Astrocyte of the hippocampus (primary cell): ENCODE data around the gene SLC36A4.
"Not testable (repeated sequence)": the region's sequence is repeated elsewhere in the genome, so short reads cannot be mapped to it uniquely, and the experiment has no call there.

ENCODE experiments used
- DNase-seq: peaks from one replicate; pipeline ENCODE4 v3.0.0; 2011; ENCODE audit warnings: low read depth, low spot score

Gene SLC36A4

GRCh38 chr11:93194673-93195291 lies 3.0 kb downstream of the SLC36A4 start:
- DNase-seq = no peak

GRCh38 chr11:93193731-93194130 lies 4.1 kb downstream of the SLC36A4 start:
- DNase-seq = no peak

- no peak for DNase-seq
These were observed 5.6 kb downstream of the SLC36A4 start for GRCh38 chr11:93192163-93192562.

- no peak for DNase-seq
These were observed 8.3 kb downstream of the SLC36A4 start for GRCh38 chr11:93189462-93189861.

- no peak for DNase-seq
These were observed 9.1 kb downstream of the SLC36A4 start for GRCh38 chr11:93188726-93189125.

DNA sequence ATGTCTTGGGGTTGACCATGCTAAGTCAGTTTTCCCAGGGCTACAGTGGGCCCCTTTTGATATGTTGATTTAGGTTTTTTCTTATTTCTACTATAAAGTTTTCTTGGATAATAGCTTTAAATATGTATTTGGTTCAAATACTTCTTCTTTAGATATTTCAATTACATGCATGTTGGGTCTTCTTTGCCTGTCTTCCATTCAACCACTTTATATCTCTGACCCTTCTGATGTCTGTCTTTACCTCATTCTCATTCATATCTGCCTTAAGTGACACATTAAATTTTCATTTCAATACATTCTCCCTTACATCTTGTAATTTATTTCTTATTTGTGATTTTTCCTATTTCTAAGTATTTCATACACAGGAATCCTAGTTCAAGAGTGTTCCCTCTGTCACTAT lies 10.5 kb downstream of the SLC36A4 start:
- no peak for DNase-seq

DNA sequence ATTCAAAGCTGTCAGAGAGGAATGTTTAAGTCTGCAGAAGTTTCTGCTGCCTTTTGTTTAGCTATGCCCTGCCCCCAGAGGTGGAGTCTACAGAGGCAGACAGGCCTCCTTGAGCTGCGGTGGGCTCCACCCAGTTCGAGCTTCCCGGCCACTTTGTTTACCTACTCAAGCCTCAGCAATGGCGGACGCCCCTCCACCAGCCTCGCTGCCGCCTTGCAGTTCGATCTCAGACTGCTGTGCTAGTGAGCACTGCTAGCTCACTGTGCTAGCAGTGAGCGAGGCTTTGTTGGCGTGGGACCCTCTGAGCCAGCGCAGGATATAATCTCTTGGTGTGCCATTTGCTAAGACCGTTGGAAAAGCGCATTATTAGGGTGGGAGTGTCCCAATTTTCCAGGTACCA lies 19.9 kb downstream of the SLC36A4 start:
- DNase-seq = not testable (repeated sequence)

GRCh38 chr11:93169950-93170561 lies 27.7 kb downstream of the SLC36A4 start:
- DNase-seq = peak; percentile 50

DNA sequence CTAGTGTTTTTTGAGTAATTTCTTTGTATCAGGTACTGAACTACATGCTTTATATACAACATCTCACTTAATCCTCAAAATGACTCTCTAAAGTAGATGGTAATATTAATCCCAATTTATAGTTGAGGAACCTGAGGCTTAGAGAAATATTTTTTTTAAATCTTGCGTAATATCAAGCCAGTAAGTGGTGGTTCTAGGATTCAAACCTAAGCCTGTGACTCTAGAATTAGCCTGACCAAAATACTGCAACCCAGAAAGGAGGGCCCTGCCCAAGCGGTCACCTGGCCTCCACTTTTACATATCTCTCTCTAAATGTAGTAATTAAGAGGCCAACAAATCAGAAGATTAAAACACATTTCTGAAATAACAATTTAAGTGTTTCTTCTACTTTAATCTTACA lies 28.6 kb downstream of the SLC36A4 start:
- DNase-seq = no peak

DNA sequence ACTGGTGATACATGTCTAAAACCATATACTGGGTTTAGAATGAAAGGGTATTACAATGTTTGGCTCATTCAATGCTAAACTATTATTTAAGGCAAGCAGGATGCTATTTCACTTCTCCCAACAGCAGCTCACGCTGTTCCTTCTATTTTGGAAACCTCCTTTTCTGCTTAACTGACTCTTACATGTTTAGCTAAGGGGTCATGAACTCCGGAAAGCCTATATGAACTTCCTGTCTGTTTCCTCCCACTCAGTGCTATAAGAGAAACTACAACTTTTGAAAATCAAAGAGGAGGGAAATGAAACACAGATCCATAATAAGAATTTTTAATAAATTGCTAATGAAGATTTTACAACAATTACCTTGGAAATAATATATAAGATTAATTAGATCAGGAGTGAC lies 30.9 kb downstream of the SLC36A4 start:
- no peak for DNase-seq

- DNase-seq = no peak
These were observed 31.6 kb downstream of the SLC36A4 start for GRCh38 chr11:93166194-93166593.

DNA sequence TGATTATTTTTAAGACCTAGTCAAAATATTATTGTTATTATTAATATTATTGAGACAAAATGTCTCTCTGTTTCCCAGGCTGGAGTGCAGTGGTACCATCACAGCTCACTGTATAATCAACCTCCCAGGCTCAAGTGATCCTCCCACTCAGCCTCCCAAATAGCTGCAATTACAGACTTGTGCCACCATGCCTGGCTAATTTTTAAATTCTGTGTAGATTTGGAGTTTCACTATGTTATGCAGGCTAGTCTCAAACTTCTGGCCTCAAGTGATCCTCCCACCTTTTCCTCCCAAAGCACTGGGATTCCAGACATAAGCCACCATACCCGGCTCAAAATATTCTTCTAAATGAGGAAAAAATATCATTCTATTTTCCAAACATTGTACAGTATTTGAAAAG lies 37.0 kb downstream of the SLC36A4 start:
- no peak for DNase-seq

DNA sequence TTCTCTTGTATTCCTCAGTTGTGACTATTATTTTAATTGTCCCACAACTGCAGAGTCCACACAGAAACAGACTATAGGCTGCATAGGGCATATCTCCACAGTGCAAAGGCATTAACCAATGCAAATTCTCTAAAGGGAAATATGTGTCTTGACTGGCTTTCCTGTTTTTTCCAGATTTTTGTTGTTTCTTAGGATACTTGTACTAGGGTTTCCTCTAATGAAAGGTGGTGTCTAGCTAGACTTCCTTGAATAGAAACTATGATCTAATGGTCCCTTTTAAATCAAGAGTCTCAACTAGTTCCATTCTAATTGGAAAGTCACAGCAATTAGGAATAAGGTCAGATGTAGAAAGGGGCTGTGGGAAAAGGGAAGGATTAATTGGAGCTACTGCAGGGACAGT lies 37.6 kb downstream of the SLC36A4 start:
- no peak for DNase-seq

DNA sequence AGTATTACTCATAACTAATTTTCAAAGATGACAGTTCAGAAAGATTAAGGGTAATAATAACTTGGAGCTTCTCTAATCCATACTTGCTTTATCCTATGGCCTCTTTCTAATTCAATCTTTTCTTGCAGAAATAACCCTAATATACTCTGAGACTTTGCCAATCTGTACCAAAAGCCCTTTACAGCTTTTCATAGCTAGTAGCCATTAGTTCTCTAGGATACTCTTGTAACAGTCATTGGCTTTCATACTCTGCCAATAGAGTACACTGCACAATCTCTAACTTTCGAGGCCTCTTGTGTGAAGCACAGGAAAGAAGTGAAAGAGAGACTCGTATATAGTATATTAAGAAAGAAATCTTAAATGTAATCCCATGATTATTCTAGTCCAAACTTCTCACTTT lies 38.1 kb downstream of the SLC36A4 start:
- no peak for DNase-seq

GRCh38 chr11:93155738-93156137 lies 42.1 kb downstream of the SLC36A4 start:
- no peak for DNase-seq

GRCh38 chr11:93145390-93145915 lies 52.3 kb downstream of the SLC36A4 start:
- DNase-seq = peak; percentile 39

GRCh38 chr11:93143800-93144199 lies 54.0 kb downstream of the SLC36A4 start:
- DNase-seq = no peak

DNA sequence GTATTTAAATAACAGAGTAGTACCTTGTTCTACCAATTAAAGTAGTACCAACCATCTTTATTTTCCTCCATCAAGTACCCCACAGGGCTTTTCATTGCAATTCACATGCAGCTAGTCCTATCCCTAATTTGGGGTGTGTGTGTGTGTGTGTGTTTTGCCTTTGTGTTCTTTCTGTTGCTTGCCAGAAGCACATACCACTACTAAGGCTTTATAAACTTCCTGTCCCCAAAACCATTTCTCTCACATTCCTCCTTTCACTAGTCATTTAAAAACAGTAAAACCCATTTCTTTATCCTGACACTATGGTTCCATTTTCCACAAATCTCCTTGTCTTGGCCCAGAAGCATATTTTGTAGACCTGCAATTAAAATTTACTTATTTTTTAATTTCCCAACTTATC lies 54.6 kb downstream of the SLC36A4 start:
- peak; percentile 37 for DNase-seq

- peak; percentile 69 for DNase-seq
These were observed 64.2 kb downstream of the SLC36A4 start for GRCh38 chr11:93133488-93134109.

DNA sequence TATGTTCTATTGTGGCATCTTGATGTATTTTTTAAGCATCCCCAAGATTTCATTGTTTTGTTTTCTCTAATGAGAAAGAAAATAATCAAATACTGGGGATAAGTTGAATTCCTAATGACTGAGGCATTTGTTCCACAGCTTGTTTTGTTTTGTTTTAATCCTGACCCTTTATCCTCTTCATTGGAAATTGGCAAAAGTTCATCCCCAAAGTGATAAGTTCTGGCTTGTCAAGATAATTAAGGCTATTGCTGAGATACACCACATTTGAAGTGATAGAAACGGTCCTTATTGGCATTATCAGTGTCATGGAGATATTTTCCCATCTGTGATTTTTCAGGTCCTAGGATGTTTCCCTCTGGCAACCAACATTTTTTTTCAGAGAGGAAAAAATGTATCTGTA lies 65.0 kb downstream of the SLC36A4 start:
- DNase-seq = peak; percentile 5

- DNase-seq = no peak
These were observed 66.1 kb downstream of the SLC36A4 start for GRCh38 chr11:93131709-93132108.

GRCh38 chr11:93128574-93128973 lies 69.2 kb downstream of the SLC36A4 start:
- DNase-seq = no peak

- peak; percentile 63 for DNase-seq
These were observed 74.4 kb downstream of the SLC36A4 start for GRCh38 chr11:93123351-93123898.
